Osteoblast (primary cell): ENCODE results near the gene ATXN3L. TPM values are rescaled to one million over a fixed set of nuclear protein-coding genes. Genes with fewer than 3 reads are reported as not detected.

Source experiments
- DNase-seq: peaks from one replicate; pipeline ENCODE4 v3.0.0; 2011; ENCODE audit warnings: low spot score, mixed read lengths; ENCODE audit not compliant: insufficient read length; ENCODE audit errors: missing footprints
- H2AFZ ChIP-seq: 2 replicates; pipeline ENCODE4 v1.6.0; 2011; ENCODE audit warnings: mild to moderate bottlenecking, low read length
- H3K27ac ChIP-seq: 2 replicates; pipeline ENCODE4 v1.5.1; 2011; ENCODE audit warnings: mild to moderate bottlenecking, low read depth, low read length, moderate library complexity
- H3K27me3 ChIP-seq: 2 replicates; pipeline ENCODE4 v1.6.0; 2012; ENCODE audit warnings: mild to moderate bottlenecking, control low read depth, inconsistent platforms, low read length, moderate library complexity; ENCODE audit not compliant: insufficient read depth
- H3K36me3 ChIP-seq: 2 replicates; pipeline ENCODE4 v1.5.1; 2011; ENCODE audit warnings: mild to moderate bottlenecking, low read length, control low read depth, moderate library complexity; ENCODE audit not compliant: insufficient read depth
- H3K4me1 ChIP-seq: 2 replicates; pipeline ENCODE4 v1.5.1; 2011; ENCODE audit warnings: mild to moderate bottlenecking, low read length, control low read depth, moderate library complexity; ENCODE audit not compliant: insufficient read depth
- H3K4me2 ChIP-seq: 2 replicates; pipeline ENCODE4 v1.6.0; 2011; ENCODE audit warnings: mild to moderate bottlenecking, low read length; ENCODE audit not compliant: insufficient read depth
- H3K4me3 ChIP-seq: fragments of 200-600 bp; sonication (generic); 3 replicates; pipeline ENCODE4 v1.5.1; 2012; ENCODE audit warnings: mild to moderate bottlenecking, low read length, inconsistent platforms; ENCODE audit not compliant: insufficient read depth
- H3K79me2 ChIP-seq: 2 replicates; pipeline ENCODE4 v1.6.0; 2012; ENCODE audit warnings: mild to moderate bottlenecking, low read length, control low read depth, inconsistent platforms; ENCODE audit not compliant: insufficient read depth
- H3K9me3 ChIP-seq: 2 replicates; pipeline ENCODE4 v1.5.1; 2011; ENCODE audit warnings: low read depth, low read length, control low read depth
- H4K20me1 ChIP-seq: 2 replicates; pipeline ENCODE4 v1.6.0; 2012; ENCODE audit warnings: mild to moderate bottlenecking, low read length, control low read depth; ENCODE audit not compliant: insufficient read depth
- CTCF ChIP-seq: IDR thresholded peaks from 2 replicates; pipeline ENCODE4 v1.5.1; 2011; ENCODE audit warnings: mild to moderate bottlenecking, low read depth, low read length, moderate library complexity; ENCODE audit errors: extremely low read depth
- total RNA-seq: library from RNA; depleted of rRNA; stranded (reverse); fragments of >200 nt; gene quantifications from 2 replicates; pipeline ENCODE4 v1.2.3, GENCODE V29; 2012

The ATXN3L gene
- total RNA-seq, 1 donor: not detected

- Histone ChIP-seq H3K36me3 (no peaks in the 10 kb centered on the region), H3K4me3 (no peak overlapping the region), H3K27ac (no peak overlapping the region), H3K4me1 (no peaks in the 10 kb centered on the region), H3K27me3 (no peaks in the 10 kb centered on the region), H3K4me2 (no peak overlapping the region), H2AFZ (no peak overlapping the region), H4K20me1 (no peaks in the 10 kb centered on the region), H3K79me2 (no peaks in the 10 kb centered on the region), H3K9me3 (no peaks in the 10 kb centered on the region)
- TF ChIP-seq CTCF: no peak
- DNase-seq: no peak
These were observed 26.8 kb upstream of the ATXN3L start for GRCh38 chrX:13346646-13347045.

- DNase-seq: no peak
- Histone ChIP-seq H3K27me3 (no peaks in the 10 kb centered on the region), H4K20me1 (no peaks in the 10 kb centered on the region), H3K79me2 (no peaks in the 10 kb centered on the region), H3K4me2 (no peak overlapping the region), H3K4me1 (peaks cover 3% of the 10 kb centered on the region), H3K27ac (no peak overlapping the region), H2AFZ (no peak overlapping the region), H3K9me3 (no peaks in the 10 kb centered on the region), H3K4me3 (no peak overlapping the region), H3K36me3 (no peaks in the 10 kb centered on the region)
- no peak for TF ChIP-seq CTCF
These were observed 25.6 kb upstream of the ATXN3L start for GRCh38 chrX:13345438-13345837.

GRCh38 chrX:13345037-13345436 lies 25.2 kb upstream of the ATXN3L start:
- Histone ChIP-seq H3K27me3 (no peaks in the 10 kb centered on the region), H3K9me3 (no peaks in the 10 kb centered on the region), H3K4me2 (no peak overlapping the region), H3K4me1 (peaks cover 3% of the 10 kb centered on the region), H3K27ac (no peak overlapping the region), H3K36me3 (no peaks in the 10 kb centered on the region), H3K79me2 (no peaks in the 10 kb centered on the region), H2AFZ (no peak overlapping the region), H3K4me3 (no peak overlapping the region), H4K20me1 (no peaks in the 10 kb centered on the region)
- DNase-seq: no peak
- TF ChIP-seq CTCF: no peak

GRCh38 chrX:13341491-13342101 lies 21.7 kb upstream of the ATXN3L start:
- H2AFZ ChIP-seq: no peak overlapping the region
- no peak overlapping the region for H3K4me3 ChIP-seq
- H4K20me1 ChIP-seq: no peaks in the 10 kb centered on the region
- no peak for TF ChIP-seq CTCF
- H3K9me3 ChIP-seq: no peaks in the 10 kb centered on the region
- no peak overlapping the region for H3K27ac ChIP-seq
- H3K27me3 ChIP-seq: no peaks in the 10 kb centered on the region
- H3K79me2 ChIP-seq: no peaks in the 10 kb centered on the region
- peaks cover 3% of the 10 kb centered on the region for H3K4me1 ChIP-seq
- no peak overlapping the region for H3K4me2 ChIP-seq
- no peak for DNase-seq
- no peaks in the 10 kb centered on the region for H3K36me3 ChIP-seq
